H1 (cell line): ENCODE data around the gene CRHR1. TPM values are rescaled to one million over a fixed set of nuclear protein-coding genes. Genes with fewer than 3 reads are reported as not detected.
A peak's percentile ranks its signal among the peaks of the same experiment; 100 is the strongest.

ENCODE experiments used
- CTCF ChIA-PET: fragments of 300-600 bp; sonication (Branson Sonifier 250); formaldehyde crosslinking; loops from one replicate; lab custom pipeline; 2021; ENCODE audit not compliant: partially characterized antibody; lab: Charles Lee
- POLR2A ChIA-PET: fragments of 300-600 bp; sonication (Branson Sonifier 250); formaldehyde crosslinking; loops from one replicate; lab custom pipeline; 2021; ENCODE audit warnings: inconsistent platforms; ENCODE audit not compliant: partially characterized antibody; lab: Charles Lee
- DNase-seq, 2 experiments: peaks; one replicate each; pipeline versions ENCODE4 v3.0.0 to v3.0.0-alpha.2; 2010 to 2022; ENCODE audit warnings: low spot score in 2 of 2, low read depth in 1 of 2, mixed read lengths in 1 of 2
- FAIRE-seq: peaks from 2 replicates; lab custom pipeline; 2011; peaks lifted over from hg19 to GRCh38; lab: Jason Lieb, UNC
- H2AFZ ChIP-seq: 2 replicates; pipeline ENCODE4 v1.8.1; 2012; ENCODE audit warnings: low read length, inconsistent platforms
- H2AK5ac ChIP-seq: 2 replicates; pipeline ENCODE4 v1.6.1; 2013; ENCODE audit warnings: low read depth, low read length
- H2BK120ac ChIP-seq: replicated peaks from 2 replicates; pipeline ENCODE3; 2013; ENCODE audit warnings: low read depth, low read length, inconsistent platforms
- H2BK12ac ChIP-seq: 2 replicates; pipeline ENCODE4 v1.6.1; 2013; ENCODE audit warnings: low read depth, low read length
- H2BK15ac ChIP-seq: 2 replicates; pipeline ENCODE4 v1.6.1; 2013; ENCODE audit warnings: low read length
- H2BK20ac ChIP-seq: 2 replicates; pipeline ENCODE4 v1.6.1; 2013; ENCODE audit warnings: low read length
- H2BK5ac ChIP-seq: 2 replicates; pipeline ENCODE4 v1.6.1; 2013; ENCODE audit warnings: low read depth, low read length
- H3K14ac ChIP-seq: 2 replicates; pipeline ENCODE4 v1.6.1; 2013; ENCODE audit warnings: inconsistent platforms; ENCODE audit not compliant: insufficient read length
- H3K18ac ChIP-seq: 2 replicates; pipeline ENCODE4 v1.6.1; 2013; ENCODE audit warnings: low read length; ENCODE audit errors: extremely low read depth
- H3K23ac ChIP-seq: 2 replicates; pipeline ENCODE4 v1.6.1; 2013; ENCODE audit warnings: inconsistent platforms; ENCODE audit not compliant: insufficient read length
- H3K23me2 ChIP-seq: 2 replicates; pipeline ENCODE4 v1.6.1; 2013; ENCODE audit warnings: low read depth, low read length
- H3K27ac ChIP-seq: 2 replicates; pipeline ENCODE4 v1.6.1; 2011; ENCODE audit warnings: low read depth, low read length, inconsistent platforms
- H3K27me3 ChIP-seq, 4 experiments: replicated peaks in 1 of 4; 1 replicate in 1 of 4; 2 replicates in 3 of 4; pipeline versions ENCODE4 v1.6.1 to v1.8.1; 2011 to 2013; ENCODE audit warnings: low read length in 3 of 4, mild to moderate bottlenecking in 3 of 4, inconsistent platforms in 2 of 4, mixed read lengths in 2 of 4, moderate library complexity in 1 of 4; ENCODE audit not compliant: control insufficient read depth in 3 of 4, insufficient read depth in 3 of 4; ENCODE audit errors: extremely low read depth in 1 of 4
- H3K36me3 ChIP-seq, 4 experiments: 2 replicates each; pipeline versions ENCODE4 v1.6.1 to v1.8.1; 2011 to 2013; ENCODE audit warnings: mild to moderate bottlenecking in 4 of 4, low read length in 3 of 4, moderate library complexity in 2 of 4, control low read depth in 1 of 4, inconsistent platforms in 1 of 4; ENCODE audit not compliant: insufficient read depth in 4 of 4, control insufficient read depth in 2 of 4
- H3K4ac ChIP-seq: replicated peaks from 2 replicates; pipeline ENCODE3; 2013; ENCODE audit warnings: low read length, low read depth, mixed read lengths, inconsistent platforms; ENCODE audit not compliant: insufficient read length
- H3K4me1 ChIP-seq, 4 experiments: replicated peaks in 1 of 4; 1 replicate in 1 of 4; 2 replicates in 3 of 4; pipeline versions ENCODE4 v1.6.1 to v1.8.1; 2011 to 2013; ENCODE audit warnings: low read length in 3 of 4, inconsistent platforms in 2 of 4, mixed read lengths in 1 of 4; ENCODE audit not compliant: insufficient read depth in 4 of 4, control insufficient read depth in 3 of 4
- H3K4me2 ChIP-seq, 2 experiments: 2 replicates each; pipeline versions ENCODE4 v1.6.1 to v1.8.1; 2011 to 2013; ENCODE audit warnings: low read depth in 2 of 2, low read length in 2 of 2, control low read depth in 1 of 2, inconsistent platforms in 1 of 2, mild to moderate bottlenecking in 1 of 2; ENCODE audit not compliant: insufficient read depth in 1 of 2
- H3K4me3 ChIP-seq, 4 experiments: fragments of 200-600, 300-600 bp in 1 of 4; sonication (generic), shearing (Covaris generic), sonication (Bioruptor Twin) in 1 of 4; 2 replicates each; pipeline versions ENCODE4 v1.5.1 to v1.8.1; 2011 to 2016; ENCODE audit warnings: low read length in 4 of 4, low read depth in 3 of 4, control low read depth in 2 of 4, inconsistent platforms in 2 of 4, mild to moderate bottlenecking in 2 of 4, mixed read lengths in 1 of 4, moderate library complexity in 1 of 4; ENCODE audit not compliant: insufficient read depth in 2 of 4; ENCODE audit errors: extremely low read depth in 1 of 4
- H3K56ac ChIP-seq: replicated peaks from 2 replicates; pipeline ENCODE3; 2013; ENCODE audit warnings: low read depth, mild to moderate bottlenecking, mixed read lengths, low read length, inconsistent platforms; ENCODE audit not compliant: insufficient read length
- H3K79me1 ChIP-seq: 2 replicates; pipeline ENCODE4 v1.6.1; 2013; ENCODE audit warnings: low read depth, low read length, control low read depth
- H3K79me2 ChIP-seq, 2 experiments: 2 replicates each; pipeline versions ENCODE4 v1.6.1 to v1.8.1; 2012 to 2013; ENCODE audit warnings: low read length in 2 of 2, mild to moderate bottlenecking in 2 of 2, inconsistent platforms in 1 of 2; ENCODE audit not compliant: insufficient read depth in 2 of 2, control insufficient read depth in 1 of 2
- H3K9ac ChIP-seq, 4 experiments: replicated peaks in 1 of 4; 1 replicate in 1 of 4; 2 replicates in 3 of 4; pipeline versions ENCODE4 v1.6.1 to v1.8.1; 2011 to 2013; ENCODE audit warnings: low read depth in 3 of 4, low read length in 3 of 4, control low read depth in 2 of 4, mild to moderate bottlenecking in 2 of 4, moderate library complexity in 2 of 4, inconsistent platforms in 1 of 4; ENCODE audit errors: extremely low read depth in 1 of 4
- H3K9me3 ChIP-seq, 2 experiments: 2 replicates each; pipeline versions ENCODE4 v1.6.1 to v1.8.1; 2012 to 2013; ENCODE audit warnings: mild to moderate bottlenecking in 2 of 2, moderate library complexity in 2 of 2, control low read depth in 1 of 2, inconsistent platforms in 1 of 2, low read depth in 1 of 2, low read length in 1 of 2, mixed read lengths in 1 of 2; ENCODE audit not compliant: insufficient read depth in 2 of 2
- H4K20me1 ChIP-seq, 2 experiments: replicated peaks in 1 of 2; 2 replicates each; pipeline versions ENCODE3 to v1.8.1; 2011 to 2013; ENCODE audit warnings: inconsistent platforms in 2 of 2, low read length in 2 of 2, mild to moderate bottlenecking in 1 of 2; ENCODE audit not compliant: insufficient read depth in 2 of 2, control insufficient read depth in 1 of 2
- H4K5ac ChIP-seq: 2 replicates; pipeline ENCODE4 v1.6.1; 2013; ENCODE audit warnings: low read length, low read depth, mixed read lengths, inconsistent platforms; ENCODE audit not compliant: insufficient read length
- H4K8ac ChIP-seq: 2 replicates; pipeline ENCODE4 v1.8.0; 2013; ENCODE audit warnings: mild to moderate bottlenecking, moderate library complexity, low read length, inconsistent platforms; ENCODE audit not compliant: insufficient read depth; ENCODE audit errors: extremely low read depth
- H4K91ac ChIP-seq: replicated peaks from 2 replicates; pipeline ENCODE3; 2013; ENCODE audit warnings: low read length, mixed read lengths, inconsistent platforms; ENCODE audit not compliant: insufficient read length
- GTF2F1 ChIP-seq: IDR thresholded peaks from 2 replicates; pipeline ENCODE4 v1.6.1; 2012; ENCODE audit warnings: low read depth, low read length, improper control_type of control experiment, borderline replicate concordance
- RAD21 ChIP-seq, 2 experiments: IDR thresholded peaks in 1 of 2; conservative IDR thresholded peaks in 1 of 2; 2 replicates each; pipeline ENCODE4 v1.6.1; 2011; ENCODE audit warnings: low read depth in 2 of 2, low read length in 2 of 2, improper control_type of control experiment in 1 of 2, inconsistent platforms in 1 of 2, mild to moderate bottlenecking in 1 of 2, moderate library complexity in 1 of 2
- RNF2 ChIP-seq: fragments of 200-900, 300-1000 bp; sonication (generic); IDR thresholded peaks from 2 replicates; pipeline ENCODE4 v1.7.1; 2016; ENCODE audit warnings: borderline replicate concordance, low read depth, mild to moderate bottlenecking, antibody characterized with exemption, low read length; ENCODE audit not compliant: poor library complexity, severe bottlenecking; ENCODE audit errors: missing control alignments
- SRF ChIP-seq: IDR thresholded peaks from 2 replicates; pipeline ENCODE4 v1.6.1; 2011; ENCODE audit warnings: mild to moderate bottlenecking, low read depth, low read length, moderate library complexity
- WGBS, 2 experiments: shearing (Covaris generic) in 1 of 2; methylation state at CpG; one replicate each; pipeline versions ENCODE4 v1.1.6 to v1.1.7; 2013 to 2015; ENCODE audit warnings: low lambda C conversion rate in 2 of 2, mixed read lengths in 2 of 2, inconsistent platforms in 1 of 2, low coverage in 1 of 2, missing lambda C conversion rate in 1 of 2; ENCODE audit not compliant: insufficient replicate concordance in 2 of 2, insufficient coverage in 1 of 2, insufficient read length in 1 of 2; ENCODE audit errors: extremely low coverage in 1 of 2, missing lambda C conversion rate in 1 of 2; 5-methylcytosine and 5-hydroxymethylcytosine counted together
- polyA plus RNA-seq, 7 experiments: library from polyadenylated mRNA; depleted of rRNA in 3 of 7; stranded (reverse) in 5 of 7; unstranded in 2 of 7; fragments of >200 nt in 5 of 7; fragments of 200-250 nt in 2 of 7; gene quantifications; 1 replicate in 5 of 7; 2 replicates in 1 of 7; 4 replicates in 1 of 7; pipeline versions ENCODE4 v1.2.1 to v1.2.3, GENCODE V29; 2011 to 2013; ENCODE audit warnings: missing spikeins in 2 of 7, mixed read lengths in 2 of 7
- total RNA-seq: library from RNA; stranded (reverse); fragmentation: NEBNext Ultra II Directional; extraction: Animal tissue kit (Norgen Biotek cat#: 25700); gene quantifications from 2 replicates; pipeline ENCODE4 v1.2.1, GENCODE V29; 2021
- TF ChIP-seq, protein P1 (sequence below), 3 experiments: IDR thresholded peaks; 1 replicate in 2 of 3; 2 replicates in 1 of 3; pipeline versions ENCODE4 v1.5.1 to v1.6.1; 2011; ENCODE audit warnings: low read length in 3 of 3, mild to moderate bottlenecking in 3 of 3, inconsistent platforms in 2 of 3, low read depth in 1 of 3, moderate library complexity in 1 of 3; ENCODE audit not compliant: insufficient read depth in 1 of 3; ENCODE audit errors: control extremely low read depth in 1 of 3

CRHR1 gene
- total and polyA plus RNA-seq, 2 of the 8 experiments (the other 6 are each of a cell fraction or from before 2014, with no cell fraction given): 0.56 to 1.7 TPM

GRCh38 chr17:45794840-45795239 lies 10.7 kb downstream of the CRHR1 start:
- no peaks in the 10 kb centered on the region for H3K9me3 ChIP-seq
- H4K91ac ChIP-seq: no peak overlapping the region
- H3K14ac ChIP-seq: no peak overlapping the region
- no peak overlapping the region for H3K4ac ChIP-seq
- no peak overlapping the region for H2BK120ac ChIP-seq
- H3K18ac ChIP-seq: no peak overlapping the region
- H2AFZ ChIP-seq: no peak overlapping the region
- no peak overlapping the region for H2BK15ac ChIP-seq
- ChIA-PET POLR2A (no interaction called here), CTCF (interaction anchor here (0.7 to 5.2 kb wide), 13 partner anchors 8 to 155 kb away, joined by 3 to 50 read pairs (median 5); partner anchors contain the start of gene CRHR1)
- peaks cover 0 to 5% (median 0%) of the 10 kb centered on the region in 4 experiments; a peak in 1 of 7 replicates for H3K27me3 ChIP-seq
- H3K79me1 ChIP-seq: no peaks in the 10 kb centered on the region
- H2BK5ac ChIP-seq: no peak overlapping the region
- no peaks in the 10 kb centered on the region for H4K20me1 ChIP-seq
- H4K5ac ChIP-seq: no peak overlapping the region
- no peaks in the 10 kb centered on the region for H3K36me3 ChIP-seq
- H3K4me3 ChIP-seq: no peak overlapping the region
- no peak overlapping the region; the same call in 1 of the 2 replicates for H4K8ac ChIP-seq
- no peak overlapping the region for H3K56ac ChIP-seq
- no peaks in the 10 kb centered on the region for H3K79me2 ChIP-seq
- no peak overlapping the region; the same call in 1 of the 2 replicates for H2BK20ac ChIP-seq
- no peak overlapping the region for H3K4me2 ChIP-seq
- WGBS, 2 experiments: 67% methylated on average over 6 of the region's 6 CpGs; no CpG with 5 or more reads in 1 of the 2 experiments
- H3K23ac ChIP-seq: no peak overlapping the region
- no peak overlapping the region for H3K9ac ChIP-seq
- DNase-seq: no peak
- TF ChIP-seq, protein P1, sequence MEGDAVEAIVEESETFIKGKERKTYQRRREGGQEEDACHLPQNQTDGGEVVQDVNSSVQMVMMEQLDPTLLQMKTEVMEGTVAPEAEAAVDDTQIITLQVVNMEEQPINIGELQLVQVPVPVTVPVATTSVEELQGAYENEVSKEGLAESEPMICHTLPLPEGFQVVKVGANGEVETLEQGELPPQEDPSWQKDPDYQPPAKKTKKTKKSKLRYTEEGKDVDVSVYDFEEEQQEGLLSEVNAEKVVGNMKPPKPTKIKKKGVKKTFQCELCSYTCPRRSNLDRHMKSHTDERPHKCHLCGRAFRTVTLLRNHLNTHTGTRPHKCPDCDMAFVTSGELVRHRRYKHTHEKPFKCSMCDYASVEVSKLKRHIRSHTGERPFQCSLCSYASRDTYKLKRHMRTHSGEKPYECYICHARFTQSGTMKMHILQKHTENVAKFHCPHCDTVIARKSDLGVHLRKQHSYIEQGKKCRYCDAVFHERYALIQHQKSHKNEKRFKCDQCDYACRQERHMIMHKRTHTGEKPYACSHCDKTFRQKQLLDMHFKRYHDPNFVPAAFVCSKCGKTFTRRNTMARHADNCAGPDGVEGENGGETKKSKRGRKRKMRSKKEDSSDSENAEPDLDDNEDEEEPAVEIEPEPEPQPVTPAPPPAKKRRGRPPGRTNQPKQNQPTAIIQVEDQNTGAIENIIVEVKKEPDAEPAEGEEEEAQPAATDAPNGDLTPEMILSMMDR (IDR thresholded peaks at IDR 0.05; ENCODE audit: control extremely low read depth in 1 of 3, insufficient read depth in 1 of 3, low read depth in 1 of 3, low read length in 3 of 3): peak; percentile 45 to 61 (median 49)
- TF ChIP-seq SRF (no peak), RNF2 (no peak), GTF2F1 (no peak), RAD21 (IDR thresholded peaks at IDR 0.05 in 1 of 2, conservative IDR thresholded peaks at IDR 0.05 in 1 of 2; ENCODE audit: low read depth in 2 of 2, low read length in 2 of 2) (peak; percentile 44 to 62; a peak in 3 of 4 replicates)
- no peak overlapping the region for H2AK5ac ChIP-seq
- no peak for FAIRE-seq
- H3K4me1 ChIP-seq: peaks cover 0 to 8% (median 3%) of the 10 kb centered on the region in 4 experiments; a peak in 3 of 7 replicates
- no peak overlapping the region for H3K27ac ChIP-seq
- H2BK12ac ChIP-seq: 0 out of 2 replicates have a peak overlapping the region, but pooled peaks have one; percentile 39
- H3K23me2 ChIP-seq: 0 out of 2 replicates have a peak, but pooled peaks cover 1% of the 10 kb centered on the region
